LNCAP (cell line): ENCODE measurements around the gene SLC35F3.
A peak's percentile ranks its signal among the peaks of the same experiment; 100 is the strongest.

Source experiments
- TF ChIP-seq, protein P1 (sequence below): fragments of 450-650 bp; IDR thresholded peaks from 2 replicates; pipeline ENCODE4 v1.5.1; 2017; ENCODE audit warnings: mild to moderate bottlenecking

Gene SLC35F3

DNA sequence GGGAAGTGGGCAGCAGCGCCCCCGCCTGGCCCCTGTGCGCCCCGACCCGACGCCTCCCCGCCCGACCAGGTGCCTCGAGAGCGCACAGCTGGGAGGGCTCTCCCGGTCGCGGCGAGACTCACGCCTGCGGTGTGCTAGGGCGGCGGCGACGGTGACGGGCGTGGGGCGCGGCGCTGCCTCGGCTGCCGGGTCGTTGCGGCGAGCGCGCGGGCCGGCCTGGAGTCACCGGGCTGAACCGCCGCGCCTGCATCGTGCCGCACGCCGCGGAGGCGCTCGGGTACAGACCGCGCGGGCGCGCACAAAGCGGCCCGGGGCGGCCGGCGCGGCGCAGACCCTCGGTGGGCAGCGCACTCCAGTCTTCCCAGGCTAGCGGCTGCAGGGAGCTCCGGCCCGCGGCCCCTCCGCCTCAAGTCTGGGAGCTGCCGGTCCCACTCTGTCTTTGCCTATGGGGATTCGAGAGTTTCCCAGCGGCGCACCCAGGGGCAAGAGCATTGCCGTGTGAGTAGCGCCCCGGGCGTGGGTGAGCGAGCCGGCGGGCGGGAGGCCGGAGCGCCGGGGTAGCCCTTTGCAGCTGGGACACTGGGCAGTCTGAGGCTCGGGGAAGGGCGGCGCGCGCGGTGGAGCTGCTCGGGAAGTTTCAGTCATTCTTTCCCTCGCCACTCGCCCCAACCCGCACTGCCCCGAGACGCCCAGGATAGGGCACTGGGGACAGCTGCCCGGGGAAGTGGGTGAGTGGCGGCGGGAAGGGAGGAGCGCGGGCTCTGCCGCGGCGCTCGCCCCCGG lies at the start of gene SLC35F3:
Gene SLC35F3, plus strand, starts transcription at position 44 of the 783 bp plus-strand sequence.
- TF ChIP-seq, protein P1, sequence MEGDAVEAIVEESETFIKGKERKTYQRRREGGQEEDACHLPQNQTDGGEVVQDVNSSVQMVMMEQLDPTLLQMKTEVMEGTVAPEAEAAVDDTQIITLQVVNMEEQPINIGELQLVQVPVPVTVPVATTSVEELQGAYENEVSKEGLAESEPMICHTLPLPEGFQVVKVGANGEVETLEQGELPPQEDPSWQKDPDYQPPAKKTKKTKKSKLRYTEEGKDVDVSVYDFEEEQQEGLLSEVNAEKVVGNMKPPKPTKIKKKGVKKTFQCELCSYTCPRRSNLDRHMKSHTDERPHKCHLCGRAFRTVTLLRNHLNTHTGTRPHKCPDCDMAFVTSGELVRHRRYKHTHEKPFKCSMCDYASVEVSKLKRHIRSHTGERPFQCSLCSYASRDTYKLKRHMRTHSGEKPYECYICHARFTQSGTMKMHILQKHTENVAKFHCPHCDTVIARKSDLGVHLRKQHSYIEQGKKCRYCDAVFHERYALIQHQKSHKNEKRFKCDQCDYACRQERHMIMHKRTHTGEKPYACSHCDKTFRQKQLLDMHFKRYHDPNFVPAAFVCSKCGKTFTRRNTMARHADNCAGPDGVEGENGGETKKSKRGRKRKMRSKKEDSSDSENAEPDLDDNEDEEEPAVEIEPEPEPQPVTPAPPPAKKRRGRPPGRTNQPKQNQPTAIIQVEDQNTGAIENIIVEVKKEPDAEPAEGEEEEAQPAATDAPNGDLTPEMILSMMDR, result peak; percentile 84

DNA sequence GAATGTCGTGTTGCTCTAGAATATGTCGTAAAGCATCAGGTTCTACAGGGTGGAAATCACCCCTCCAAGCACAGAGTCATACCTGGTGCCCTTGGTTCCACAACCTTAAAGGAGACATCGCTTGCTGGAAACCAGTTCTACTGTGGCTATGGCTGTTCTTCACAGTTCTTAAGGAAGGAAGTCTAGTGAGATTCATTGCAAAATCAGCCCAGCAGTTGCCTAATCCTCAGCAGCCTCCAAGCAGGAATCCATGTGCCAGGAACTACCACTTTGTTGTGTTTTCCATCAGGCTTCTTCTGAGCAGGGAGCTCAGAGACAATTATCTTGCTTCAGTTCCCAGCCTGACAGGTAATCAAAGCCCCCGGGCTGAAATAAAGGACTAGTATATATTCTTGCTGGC lies 45.0 kb upstream of the SLC35F3 start:
- TF ChIP-seq, protein P1, result no peak

DNA sequence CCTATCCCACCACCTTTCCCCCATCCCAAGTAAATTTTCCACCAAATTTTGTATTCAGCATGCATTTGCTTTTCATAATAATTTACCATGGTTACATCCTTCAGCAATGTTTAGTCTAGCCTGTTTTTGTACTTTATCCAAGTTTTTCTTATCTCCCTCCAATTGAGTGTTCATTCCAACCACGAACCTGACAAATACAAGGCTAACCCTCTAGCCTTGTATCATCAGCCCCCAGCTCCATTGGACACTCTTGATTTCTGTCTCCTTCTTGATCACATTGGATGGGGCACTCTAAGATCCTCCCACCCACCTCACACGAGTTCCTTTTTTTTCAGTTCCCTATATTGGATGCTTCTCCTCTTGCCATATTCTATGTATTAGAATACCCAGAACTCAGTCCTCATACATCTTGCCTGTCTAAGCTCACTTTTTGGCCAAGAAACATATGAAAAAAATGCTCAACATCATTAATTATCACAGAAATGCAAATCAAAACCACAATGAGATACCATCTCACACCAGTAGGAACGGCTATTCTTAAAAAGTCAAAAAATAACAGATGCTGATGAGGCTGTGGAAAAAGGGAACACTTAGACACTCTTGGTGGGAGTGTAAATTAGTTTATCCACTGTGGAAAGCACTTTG lies 40.5 kb upstream of the SLC35F3 start:
- TF ChIP-seq, protein P1, result no peak

DNA sequence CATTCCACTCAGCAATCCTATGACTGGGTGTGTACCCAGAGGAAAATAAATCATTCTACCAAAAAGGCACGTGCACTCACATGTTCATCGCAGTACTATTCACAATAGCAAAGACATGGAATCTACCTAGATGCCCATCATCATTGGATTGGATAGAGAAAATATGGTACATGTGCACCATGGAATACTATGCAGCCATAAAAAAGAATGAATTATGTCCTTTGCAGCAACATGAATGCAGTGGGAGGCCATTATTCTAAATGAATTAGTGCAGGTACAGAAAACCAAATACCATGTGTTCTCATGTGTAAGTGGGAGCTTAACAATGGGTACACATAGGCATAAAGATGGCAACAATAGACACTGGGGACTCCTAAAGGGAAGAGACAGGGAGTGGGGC lies 39.9 kb upstream of the SLC35F3 start:
- TF ChIP-seq, protein P1, result no peak

DNA sequence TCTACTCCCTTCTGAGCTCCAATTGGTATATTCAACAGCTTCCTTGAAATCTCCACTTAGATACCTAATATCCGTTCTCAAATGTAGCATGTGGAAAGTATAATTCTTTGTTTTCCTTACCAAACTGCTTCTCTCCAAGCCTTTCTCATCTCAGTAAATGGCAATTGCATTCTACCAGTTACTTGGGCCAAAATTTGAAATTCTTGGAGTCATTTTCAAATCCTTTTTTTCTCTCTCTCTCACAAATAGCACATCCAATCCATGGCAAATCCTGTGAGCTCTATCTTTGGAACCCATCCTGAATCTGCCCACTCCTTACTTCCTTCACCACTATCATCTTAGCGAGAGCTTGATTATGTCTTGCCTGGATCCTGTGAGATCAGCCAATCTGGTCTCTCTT lies 39.3 kb upstream of the SLC35F3 start:
- TF ChIP-seq, protein P1, result no peak

DNA sequence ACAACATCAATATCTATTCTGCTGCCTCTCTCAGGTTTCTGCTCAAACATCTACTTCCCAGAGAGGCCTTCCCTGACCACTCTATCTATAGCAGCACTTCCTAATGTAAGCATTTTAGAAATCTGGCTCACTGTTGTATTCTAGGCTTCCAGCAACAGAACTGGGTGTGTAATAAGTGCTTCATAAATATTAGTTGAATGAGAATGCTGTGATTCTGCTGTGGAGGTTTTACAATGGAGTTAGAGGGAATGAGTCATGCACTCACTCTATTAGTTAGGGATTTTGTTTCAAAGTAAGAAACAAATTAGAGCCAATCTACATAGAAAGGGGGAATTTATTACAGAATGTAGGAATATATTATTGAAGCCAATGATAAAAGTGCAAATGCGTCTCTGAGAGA lies 38.6 kb upstream of the SLC35F3 start:
- TF ChIP-seq, protein P1, result no peak

DNA sequence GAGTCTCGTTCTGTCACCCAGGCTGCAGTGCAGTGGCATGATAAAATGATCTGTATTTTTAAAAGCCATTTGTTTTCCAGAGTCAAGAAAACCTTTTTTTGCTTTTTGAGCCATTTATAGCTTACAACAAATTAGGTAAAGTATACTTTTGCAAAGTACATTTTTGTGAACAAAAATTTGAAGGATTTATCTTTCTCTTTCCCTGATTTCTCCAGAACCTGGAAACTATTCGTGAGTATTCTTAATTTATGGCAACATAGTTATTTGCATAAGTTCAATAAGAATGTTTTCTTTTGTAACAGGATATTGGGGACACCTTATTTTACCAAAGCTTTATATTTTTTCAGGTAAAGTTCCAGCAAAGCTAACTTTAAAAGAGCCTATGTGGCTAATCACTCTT lies 37.4 kb upstream of the SLC35F3 start:
- TF ChIP-seq, protein P1, result no peak
